HTERT RPE-1 (cell line): ENCODE data around the gene CDKN2AIP.

Source experiments
- in situ Hi-C: fragments of 300-500 bp; cut with MboI; formaldehyde crosslinking; loops from 4 replicates; pipeline ENCODE4 v1.14.3; 2020; ENCODE audit warnings: low sequenced_read_pairs

Gene CDKN2AIP

GRCh38 chr4:183485411-183486160 is 41.1 kb downstream of the CDKN2AIP start:
- in situ Hi-C loops: no loop called here

GRCh38 chr4:183492791-183493222 is 48.4 kb downstream of the CDKN2AIP start:
- in situ Hi-C loops: no loop called here

- in situ Hi-C loops: no loop called here
These were observed 48.8 kb downstream of the CDKN2AIP start for GRCh38 chr4:183493246-183493645.

- in situ Hi-C loops: no loop called here
These were observed 50.7 kb downstream of the CDKN2AIP start for GRCh38 chr4:183495184-183495583.
